ENCODE measurements around the gene COL23A1.

DNA sequence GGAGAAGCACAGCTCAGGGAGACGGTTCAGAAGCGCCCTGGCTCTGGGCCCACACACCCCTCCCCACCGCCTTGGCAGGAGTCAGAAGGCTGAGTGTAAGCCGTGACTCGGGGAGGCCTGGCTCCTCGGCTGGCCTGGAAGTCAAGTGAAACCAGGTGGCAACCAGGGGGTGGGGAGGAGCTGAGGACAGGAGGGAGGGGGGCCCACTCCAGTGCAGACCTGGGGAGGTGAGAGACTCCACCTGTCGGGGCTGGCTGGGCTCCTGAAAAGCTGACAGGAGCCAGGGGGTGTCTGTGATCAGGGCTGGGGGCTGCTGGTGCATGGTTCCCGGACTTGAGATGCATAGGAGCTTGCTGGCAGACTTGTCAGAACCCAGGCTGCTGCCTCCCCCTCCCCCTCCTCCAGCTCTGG, 207.4 kb downstream of the COL23A1 start:
- no peak for TF ChIP-seq POLR2A (IDR thresholded peaks at IDR 0.05)
- TF ChIP-seq, protein P1, sequence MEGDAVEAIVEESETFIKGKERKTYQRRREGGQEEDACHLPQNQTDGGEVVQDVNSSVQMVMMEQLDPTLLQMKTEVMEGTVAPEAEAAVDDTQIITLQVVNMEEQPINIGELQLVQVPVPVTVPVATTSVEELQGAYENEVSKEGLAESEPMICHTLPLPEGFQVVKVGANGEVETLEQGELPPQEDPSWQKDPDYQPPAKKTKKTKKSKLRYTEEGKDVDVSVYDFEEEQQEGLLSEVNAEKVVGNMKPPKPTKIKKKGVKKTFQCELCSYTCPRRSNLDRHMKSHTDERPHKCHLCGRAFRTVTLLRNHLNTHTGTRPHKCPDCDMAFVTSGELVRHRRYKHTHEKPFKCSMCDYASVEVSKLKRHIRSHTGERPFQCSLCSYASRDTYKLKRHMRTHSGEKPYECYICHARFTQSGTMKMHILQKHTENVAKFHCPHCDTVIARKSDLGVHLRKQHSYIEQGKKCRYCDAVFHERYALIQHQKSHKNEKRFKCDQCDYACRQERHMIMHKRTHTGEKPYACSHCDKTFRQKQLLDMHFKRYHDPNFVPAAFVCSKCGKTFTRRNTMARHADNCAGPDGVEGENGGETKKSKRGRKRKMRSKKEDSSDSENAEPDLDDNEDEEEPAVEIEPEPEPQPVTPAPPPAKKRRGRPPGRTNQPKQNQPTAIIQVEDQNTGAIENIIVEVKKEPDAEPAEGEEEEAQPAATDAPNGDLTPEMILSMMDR (IDR thresholded peaks at IDR 0.05): no peak
- no peak for TF ChIP-seq EP300 (IDR thresholded peaks at IDR 0.05)

All from tibial nerve (tissue), 4 donors.